Endothelial cell of hepatic sinusoid (primary cell): ENCODE data around the gene LMF1.

ENCODE experiments used
- in situ Hi-C: cut with HindIII; loops from 2 replicates; pipeline ENCODE4 v1.10.0; 2017; ENCODE audit warnings: low sequenced_read_pairs

LMF1 gene

GRCh38 chr16:876523-877241 is 94.1 kb downstream of the LMF1 start:
- in situ Hi-C loops = no loop called here

DNA sequence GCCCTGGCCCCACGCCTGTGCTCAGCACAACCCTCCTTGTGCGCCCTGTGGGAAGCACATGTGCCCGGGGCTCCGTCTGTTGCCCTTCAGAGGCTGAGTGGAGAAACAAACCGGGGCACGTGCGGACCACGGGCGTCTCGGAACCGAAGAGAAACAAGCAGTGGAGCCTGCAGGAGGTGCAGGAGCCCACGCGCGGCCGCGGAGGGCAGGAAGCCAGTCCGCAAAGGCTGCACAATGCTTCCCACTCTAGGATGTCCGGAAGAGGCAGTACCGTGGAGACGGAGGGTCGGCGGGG is 94.8 kb downstream of the LMF1 start:
- in situ Hi-C loops = no loop called here

DNA sequence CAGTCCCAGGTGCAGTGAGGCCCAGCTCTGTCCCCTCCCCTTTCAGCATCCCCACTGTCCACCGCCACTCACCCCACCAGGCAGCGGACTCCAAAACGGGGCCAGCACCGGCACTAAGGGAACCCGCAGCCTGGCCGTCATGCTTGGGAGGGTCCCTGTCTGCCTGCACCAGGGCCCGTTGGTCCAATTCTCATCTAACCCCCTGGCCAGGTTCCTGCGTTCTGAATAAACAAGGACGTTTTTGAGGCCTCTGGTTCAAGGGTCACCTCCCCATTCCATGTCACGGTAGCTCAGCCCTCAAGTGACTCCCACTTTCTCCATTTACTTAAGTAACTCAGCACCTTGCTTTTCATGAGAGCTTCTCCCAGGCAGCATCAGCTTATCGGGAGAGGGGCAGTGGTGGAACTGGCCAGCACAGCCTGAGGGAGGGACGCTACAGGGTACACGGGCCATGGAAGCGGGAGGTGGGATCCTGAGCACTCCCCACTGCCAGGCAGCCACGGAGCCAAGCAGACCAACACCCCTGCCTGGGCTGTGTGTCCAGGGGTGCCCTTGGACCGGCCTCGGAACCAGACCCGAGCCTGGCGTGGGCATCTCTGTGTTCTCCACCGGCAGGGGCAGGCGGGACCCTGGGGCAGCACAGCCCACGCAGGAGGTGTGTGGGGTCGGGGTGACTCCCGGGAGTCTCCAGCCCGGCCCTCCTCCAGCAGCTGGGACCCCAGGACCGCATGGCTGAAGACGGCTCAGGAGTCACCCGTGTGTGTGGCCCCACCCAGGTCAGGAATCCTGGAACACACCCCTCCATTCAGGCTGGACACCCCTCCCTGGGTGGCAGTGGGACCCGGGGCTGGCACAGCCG is 95.4 kb downstream of the LMF1 start:
- in situ Hi-C loops = no loop called here

DNA sequence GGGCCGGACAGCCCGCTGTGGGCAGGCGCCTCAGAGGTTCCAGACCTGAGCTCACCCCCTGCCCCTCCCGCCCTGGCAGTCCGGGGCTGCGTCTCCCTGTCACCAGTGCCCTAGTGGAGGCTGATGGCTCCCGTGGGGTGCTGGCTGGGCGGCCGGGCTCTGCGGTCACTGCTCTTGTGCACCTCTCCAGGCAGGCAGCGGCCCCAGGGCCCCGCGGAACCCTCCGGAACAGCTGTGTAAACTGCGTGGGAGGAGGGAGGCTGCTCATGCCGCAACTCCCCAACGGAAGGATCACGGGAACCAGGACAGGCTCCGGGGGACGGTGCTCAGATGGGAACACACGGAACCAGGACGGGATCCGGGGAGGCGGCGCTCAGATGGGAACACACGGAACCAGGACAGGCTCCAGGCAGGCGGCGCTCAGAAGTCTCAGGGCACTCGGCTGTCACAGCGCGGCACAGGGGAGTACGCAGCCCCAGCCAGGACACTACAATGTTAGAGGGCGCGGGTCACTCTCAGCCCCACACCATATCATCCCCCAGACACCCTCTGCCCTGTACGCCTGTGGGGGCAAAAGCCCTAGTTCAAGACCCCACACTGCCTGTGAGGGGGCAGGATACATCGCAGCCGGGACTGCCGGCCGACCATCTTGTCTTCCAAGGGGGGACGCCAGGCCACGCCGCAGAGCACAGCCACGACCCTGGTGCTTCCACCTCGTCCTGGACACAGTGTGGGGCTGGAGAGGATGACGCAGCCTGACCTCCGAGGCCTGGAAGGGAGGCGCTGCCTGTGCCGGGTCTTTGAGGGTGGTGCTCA is 96.2 kb downstream of the LMF1 start:
- in situ Hi-C loops = loop anchor here (5.0 kb wide), 1 partner anchor 103 kb away; no protein-coding TSS in a partner anchor

GRCh38 chr16:873889-874288 is 96.9 kb downstream of the LMF1 start:
- in situ Hi-C loops = loop anchor here (5.0 kb wide), 1 partner anchor 103 kb away; no protein-coding TSS in a partner anchor

DNA sequence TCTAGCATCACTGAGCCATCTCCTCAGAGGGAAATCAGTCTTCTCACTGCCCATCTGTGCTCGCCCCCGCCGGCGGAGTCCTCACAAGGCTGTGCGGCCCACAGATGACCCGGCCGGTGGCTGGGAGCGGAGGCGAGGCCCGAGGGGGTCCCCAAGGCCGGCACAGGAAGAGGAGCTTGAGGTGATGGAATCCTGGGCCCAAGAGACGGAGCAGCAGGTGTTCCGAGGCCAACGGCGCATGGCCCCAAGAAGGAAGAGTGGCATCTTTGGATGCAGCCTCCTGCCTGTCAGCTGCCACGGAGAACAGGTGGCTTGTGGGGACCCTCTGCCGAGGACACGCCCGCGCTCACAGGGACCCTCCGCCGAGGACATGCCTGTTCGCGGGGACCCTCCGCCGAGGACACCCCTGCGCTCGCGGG is 97.5 kb downstream of the LMF1 start:
- in situ Hi-C loops = loop anchor here (5.0 kb wide), 1 partner anchor 104 kb away; no protein-coding TSS in a partner anchor

DNA sequence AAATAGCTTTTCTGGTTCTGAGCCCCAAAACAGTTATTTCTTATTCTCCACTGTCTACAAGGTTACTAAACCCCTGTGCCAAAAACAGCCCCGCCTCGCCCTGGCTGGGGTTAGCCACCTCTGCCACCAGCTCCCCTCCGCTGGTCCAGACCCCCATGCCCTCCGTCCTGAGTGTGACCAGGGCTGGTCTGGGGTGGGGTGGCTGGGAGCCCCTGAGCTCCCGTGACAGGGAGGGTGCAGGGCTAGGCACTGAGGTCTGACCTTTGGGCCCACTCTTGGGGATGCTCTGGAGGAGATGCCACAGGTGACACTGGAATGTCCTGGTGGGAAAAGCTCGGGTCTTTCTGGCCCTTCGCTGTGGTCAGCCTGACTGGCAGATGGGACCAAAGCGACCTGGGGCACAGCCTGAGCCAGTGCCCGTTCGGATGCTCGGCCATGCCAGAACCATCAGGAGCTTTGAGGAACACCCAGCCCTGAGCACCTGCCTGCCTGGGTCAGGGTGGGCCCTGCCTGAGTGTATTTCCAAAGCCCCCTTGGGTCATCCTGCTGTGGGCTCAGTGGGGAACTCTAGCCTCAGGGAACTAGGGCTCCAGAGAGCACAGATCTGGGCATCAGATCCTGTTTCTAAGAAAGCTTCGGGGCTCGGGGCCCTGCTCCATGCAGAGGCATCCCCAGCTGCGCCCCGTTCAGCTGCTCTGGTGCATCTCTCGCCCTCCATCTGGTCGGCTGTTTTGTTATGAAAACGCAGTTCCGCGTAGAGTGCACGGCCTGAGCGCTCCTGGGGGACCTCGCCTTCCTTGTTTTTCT is 98.1 kb downstream of the LMF1 start:
- in situ Hi-C loops = loop anchor here (5.0 kb wide), 1 partner anchor 105 kb away; no protein-coding TSS in a partner anchor

GRCh38 chr16:871562-872345 is 99.0 kb downstream of the LMF1 start:
- in situ Hi-C loops = loop anchor here (5.0 kb wide), 1 partner anchor 106 kb away; no protein-coding TSS in a partner anchor

DNA sequence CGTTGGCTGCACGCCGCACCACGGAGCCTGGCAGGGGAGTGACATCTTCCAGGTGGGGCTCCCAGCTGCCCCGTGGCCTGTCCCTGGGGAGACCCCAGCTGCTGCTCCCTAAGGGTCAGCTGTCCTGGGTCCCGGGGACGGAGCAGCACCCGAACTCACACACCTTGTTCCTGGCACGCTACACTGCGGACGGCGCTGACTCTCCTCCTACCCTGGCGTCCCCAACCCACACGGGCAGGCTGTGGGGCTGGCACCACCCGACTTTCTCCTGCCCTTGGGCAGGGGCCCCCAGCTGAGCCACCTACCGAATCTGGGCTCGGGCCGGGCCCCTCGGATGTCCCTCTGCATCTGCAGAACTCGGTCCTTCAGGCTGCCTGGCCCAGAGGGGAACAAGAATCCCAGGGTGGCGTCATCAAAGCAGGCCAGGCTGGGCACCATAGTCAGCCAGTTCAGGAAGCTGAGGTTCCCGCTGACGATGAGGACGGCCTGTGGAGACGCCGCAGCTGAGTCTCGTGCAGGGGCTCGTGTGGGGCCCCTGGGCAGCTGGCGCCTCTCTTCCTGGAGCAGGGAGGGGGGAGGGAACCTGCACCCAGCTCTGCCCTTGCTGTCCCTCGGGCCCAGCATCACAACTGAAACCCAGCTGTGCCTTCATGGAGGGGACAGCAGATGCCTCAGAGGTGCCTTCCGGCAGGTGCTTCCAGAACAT is 99.8 kb downstream of the LMF1 start:
- in situ Hi-C loops = loop anchor here (5.0 kb wide), 1 partner anchor 106 kb away; no protein-coding TSS in a partner anchor

DNA sequence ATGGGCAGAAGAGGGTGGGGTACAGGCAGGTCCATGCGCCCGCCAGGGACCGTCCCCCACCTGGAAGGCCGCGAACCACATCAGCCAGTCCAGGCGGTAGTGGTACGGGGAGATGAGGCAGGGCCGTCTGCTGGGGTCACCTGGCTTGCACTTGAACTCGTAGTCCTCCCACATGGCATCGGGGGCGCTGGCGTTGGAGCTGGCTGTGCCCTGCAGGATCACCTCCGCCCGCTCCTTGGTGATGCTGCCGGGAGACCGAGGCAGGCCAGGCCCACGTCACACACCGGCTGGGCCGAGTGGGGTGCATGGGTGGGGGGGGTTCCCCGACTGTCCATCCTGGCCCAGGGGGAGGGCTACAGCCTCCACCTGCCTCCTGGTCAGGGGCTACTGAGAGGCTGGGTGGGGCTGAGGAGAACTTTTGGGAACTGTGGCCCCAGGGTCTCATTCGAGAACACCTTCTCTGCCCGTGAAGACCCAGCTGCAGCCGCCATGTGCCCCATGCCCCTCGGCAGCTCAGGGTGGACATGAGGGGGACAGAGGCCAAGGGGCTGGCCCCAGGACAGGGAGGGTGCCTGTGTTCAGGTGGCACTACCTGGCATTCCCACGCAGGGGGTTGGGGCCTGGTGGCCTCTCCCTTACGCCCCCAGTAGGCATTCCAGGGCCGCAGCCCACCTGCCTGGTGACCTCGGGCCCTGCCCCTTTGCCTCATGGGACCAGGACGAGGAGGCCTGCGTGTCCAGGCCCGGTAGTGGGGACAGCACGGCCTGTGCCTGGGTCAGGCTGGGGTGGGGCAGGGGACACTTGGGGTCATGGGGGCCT is 100.8 kb downstream of the LMF1 start:
- in situ Hi-C loops = loop anchor here (5.0 kb wide), 1 partner anchor 107 kb away; no protein-coding TSS in a partner anchor

GRCh38 chr16:868846-869822 is 101.7 kb downstream of the LMF1 start:
- in situ Hi-C loops = no loop called here

- in situ Hi-C loops = no loop called here
Observed at GRCh38 chr16:868386-868755, 102.4 kb downstream of the LMF1 start.

DNA sequence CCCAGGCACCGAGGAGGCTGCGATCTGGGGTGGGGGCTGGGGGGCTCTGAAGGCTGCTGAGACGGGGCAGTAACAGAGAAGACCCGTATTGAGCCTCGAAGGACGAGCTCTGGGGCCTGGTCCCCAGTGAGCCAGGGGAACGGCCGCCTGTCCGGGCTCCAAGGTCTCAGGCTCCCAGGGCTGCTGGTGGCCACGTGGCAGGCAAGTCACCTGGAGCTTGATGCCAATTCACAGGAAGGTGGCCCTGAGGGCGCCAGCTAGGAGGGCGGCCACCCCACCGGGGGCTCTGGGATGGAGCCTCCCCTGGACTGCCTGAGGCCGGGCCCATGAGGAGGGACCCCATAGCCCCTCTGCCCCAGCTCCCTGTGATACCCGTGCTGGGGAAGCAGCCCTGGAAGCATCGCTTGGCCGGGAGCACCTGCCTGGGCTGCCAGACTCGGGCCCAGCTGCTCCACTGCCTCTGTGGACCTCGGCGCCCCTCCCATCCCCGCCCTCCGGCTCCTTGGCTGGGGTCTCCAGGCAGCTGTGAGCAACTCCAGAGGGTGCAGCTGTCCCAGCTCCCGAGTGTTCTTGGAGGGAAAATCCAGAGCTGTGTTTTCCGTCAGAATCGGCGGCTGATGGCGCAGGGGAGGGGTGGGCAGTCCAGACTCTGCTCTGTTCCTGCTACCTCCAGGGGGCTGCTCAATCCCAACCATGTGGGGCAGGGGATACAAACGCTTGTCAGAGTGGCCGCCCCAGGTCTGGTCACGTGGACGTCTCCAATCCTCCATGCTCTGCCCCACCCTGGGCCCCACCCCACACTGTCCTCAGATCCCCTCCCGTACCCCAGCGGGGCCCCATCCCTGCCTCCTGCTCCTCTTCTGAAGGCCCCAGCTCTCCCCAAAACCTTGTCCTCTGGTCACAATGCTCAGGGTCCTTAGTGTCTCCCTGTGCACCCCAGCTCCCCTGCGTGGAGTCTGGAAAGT is 103.1 kb downstream of the LMF1 start:
- in situ Hi-C loops = no loop called here

DNA sequence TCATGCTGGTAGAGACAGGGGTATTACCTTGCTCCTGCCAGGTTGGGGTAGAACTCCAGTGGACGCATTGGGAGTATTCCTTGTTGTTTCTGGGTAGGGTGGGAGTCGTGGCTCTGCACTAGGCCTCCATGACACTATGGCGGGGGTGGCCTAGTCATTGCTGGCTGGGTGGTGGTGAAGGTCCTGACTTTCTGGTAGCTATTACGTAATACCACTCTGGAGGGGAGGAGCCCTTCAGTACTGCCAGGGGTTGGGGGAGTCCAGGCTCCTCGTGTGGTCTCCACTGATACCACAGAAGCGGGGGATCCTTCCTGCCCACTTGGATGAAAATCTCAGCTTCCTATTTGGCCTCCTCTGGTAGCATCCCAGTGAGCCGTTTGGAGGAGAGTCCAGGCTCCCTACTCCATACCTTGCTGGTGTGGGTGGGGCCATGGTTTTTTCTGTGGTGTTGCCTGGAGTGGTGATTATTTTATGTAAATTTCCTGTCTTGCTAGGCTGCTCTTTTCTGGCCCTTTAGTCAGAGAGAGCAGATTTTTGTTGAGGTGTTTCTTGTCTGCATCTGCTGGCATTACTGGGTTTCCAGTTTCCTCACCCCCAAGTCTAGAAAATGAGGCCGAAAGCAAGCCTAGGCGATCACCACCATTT is 104.4 kb downstream of the LMF1 start:
- in situ Hi-C loops = no loop called here

DNA sequence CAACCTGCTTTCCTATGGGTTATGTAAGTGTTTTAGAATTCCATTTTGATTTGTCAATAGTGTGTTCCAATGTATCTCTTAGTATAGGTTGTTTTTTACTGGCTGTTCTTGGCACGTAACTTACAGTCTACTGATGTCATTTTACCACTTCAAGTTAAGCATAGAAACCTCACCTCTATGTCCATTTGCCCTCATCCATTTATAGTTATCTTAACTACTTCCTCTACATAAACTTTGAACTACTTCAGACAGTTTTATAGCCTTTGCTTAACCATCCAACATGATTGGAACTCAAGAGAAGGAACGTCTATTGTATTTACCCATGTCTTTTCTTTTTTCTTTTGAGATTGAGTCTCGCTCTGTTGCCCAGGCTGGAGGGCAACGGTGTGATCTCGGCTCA is 105.8 kb downstream of the LMF1 start:
- in situ Hi-C loops = no loop called here
